WTC11 (cell line): ENCODE measurements around the gene BMP3. TPM values are rescaled to one million over a fixed set of nuclear protein-coding genes. Genes with fewer than 3 reads are reported as not detected.

Source experiments
- ATAC-seq: fragments of 200-7000 bp; cut with Tn5 transposase; 2 replicates; pipeline ENCODE4 v1.10.0; 2021; ENCODE audit warnings: mild to moderate bottlenecking, moderate library complexity
- CTCF ChIA-PET: fragments of 300-600 bp; sonication (Branson Sonifier 250); formaldehyde crosslinking; loops from one replicate; lab custom pipeline; 2021; ENCODE audit warnings: antibody characterized with exemption; lab: Charles Lee
- POLR2A ChIA-PET: fragments of 350-600 bp; sonication (Branson Sonifier 250); formaldehyde crosslinking; loops from one replicate; lab custom pipeline; 2021; ENCODE audit warnings: antibody characterized with exemption; lab: Charles Lee
- DNase-seq: peaks from one replicate; pipeline ENCODE4 v3.0.0; 2021; ENCODE audit warnings: low spot score
- H3K27ac Mint-ChIP-seq: 2 replicates; pipeline ENCODE4 v1.8.0; 2021; ENCODE audit warnings: mixed read lengths
- H3K27me3 Mint-ChIP-seq: 2 replicates; pipeline ENCODE4 v1.8.0; 2021; ENCODE audit warnings: low read depth, mild to moderate bottlenecking, moderate library complexity, mixed read lengths
- H3K36me3 Mint-ChIP-seq: 2 replicates; pipeline ENCODE4 v1.8.0; 2021; ENCODE audit warnings: mixed read lengths
- H3K4me1 Mint-ChIP-seq: 2 replicates; pipeline ENCODE4 v1.8.0; 2022; ENCODE audit warnings: mixed read lengths
- H3K4me3 Mint-ChIP-seq: 2 replicates; pipeline ENCODE4 v1.8.0; 2021; ENCODE audit warnings: mild to moderate bottlenecking, moderate library complexity, mixed read lengths
- H3K9me3 Mint-ChIP-seq: 2 replicates; pipeline ENCODE4 v1.8.0; 2021; ENCODE audit warnings: mixed read lengths
- ATF1 ChIP-seq: sonication (generic); formaldehyde crosslinking; IDR thresholded peaks from 2 replicates; pipeline ENCODE4 v1.8.1; 2023; ENCODE audit warnings: mild to moderate bottlenecking, moderate library complexity, missing genetic modification reagents
- CREM ChIP-seq: sonication (generic); formaldehyde crosslinking; IDR thresholded peaks from 2 replicates; pipeline ENCODE4 v1.8.1; 2022; ENCODE audit warnings: mild to moderate bottlenecking, missing genetic modification reagents, moderate library complexity
- ETV6 ChIP-seq: sonication (generic); formaldehyde crosslinking; IDR thresholded peaks from 2 replicates; pipeline ENCODE4 v1.8.1; 2022; ENCODE audit warnings: mild to moderate bottlenecking, missing genetic modification reagents
- FOXK1 ChIP-seq: sonication (generic); formaldehyde crosslinking; IDR thresholded peaks from 2 replicates; pipeline ENCODE4 v1.8.0; 2022; ENCODE audit warnings: mild to moderate bottlenecking, moderate library complexity, missing genetic modification reagents
- FOXP1 ChIP-seq: sonication (generic); formaldehyde crosslinking; IDR thresholded peaks from 2 replicates; pipeline ENCODE4 v1.8.0; 2022; ENCODE audit warnings: missing genetic modification reagents, mild to moderate bottlenecking, moderate library complexity, borderline replicate concordance
- JUN ChIP-seq: sonication (generic); formaldehyde crosslinking; IDR thresholded peaks from 2 replicates; pipeline ENCODE4 v1.8.0; 2023; ENCODE audit warnings: mild to moderate bottlenecking, missing genetic modification reagents
- MXD4 ChIP-seq: fragments of 250-450 bp; sonication (Bioruptor Pico); IDR thresholded peaks from 2 replicates; pipeline ENCODE4 v1.8.0; 2021; ENCODE audit warnings: mild to moderate bottlenecking, moderate library complexity, borderline replicate concordance
- MYBL2 ChIP-seq: sonication (generic); formaldehyde crosslinking; IDR thresholded peaks from 2 replicates; pipeline ENCODE4 v1.8.1; 2023; ENCODE audit warnings: mild to moderate bottlenecking, moderate library complexity, missing genetic modification reagents
- NR1H2 ChIP-seq: sonication (generic); formaldehyde crosslinking; IDR thresholded peaks from 2 replicates; pipeline ENCODE4 v1.9.0; 2021; ENCODE audit warnings: mild to moderate bottlenecking, moderate library complexity, missing genetic modification reagents
- NR3C1 ChIP-seq: sonication (generic); formaldehyde crosslinking; conservative IDR thresholded peaks from 2 replicates; pipeline ENCODE4 v1.8.1; 2023; ENCODE audit warnings: low read depth, mild to moderate bottlenecking, missing genetic modification reagents
- PRDM15 ChIP-seq: sonication (generic); formaldehyde crosslinking; IDR thresholded peaks from 2 replicates; pipeline ENCODE4 v1.8.0; 2022; ENCODE audit warnings: missing genetic modification reagents
- PREB ChIP-seq: sonication (generic); formaldehyde crosslinking; IDR thresholded peaks from 2 replicates; pipeline ENCODE4 v1.8.1; 2022; ENCODE audit warnings: mild to moderate bottlenecking, missing genetic modification reagents, moderate library complexity, borderline replicate concordance
- TEAD1 ChIP-seq: sonication (generic); formaldehyde crosslinking; IDR thresholded peaks from 2 replicates; pipeline ENCODE4 v1.8.0; 2022; ENCODE audit warnings: mild to moderate bottlenecking, missing genetic modification reagents
- TEAD4 ChIP-seq: sonication (generic); formaldehyde crosslinking; IDR thresholded peaks from 2 replicates; pipeline ENCODE4 v1.8.0; 2022; ENCODE audit warnings: mild to moderate bottlenecking, missing genetic modification reagents
- TP53 ChIP-seq: sonication (generic); formaldehyde crosslinking; IDR thresholded peaks from 2 replicates; pipeline ENCODE4 v1.8.1; 2023; ENCODE audit warnings: mild to moderate bottlenecking, missing genetic modification reagents
- USF1 ChIP-seq: sonication (generic); formaldehyde crosslinking; IDR thresholded peaks from 2 replicates; pipeline ENCODE4 v1.8.0; 2022; ENCODE audit warnings: mild to moderate bottlenecking, missing genetic modification reagents
- ZBTB21 ChIP-seq: sonication (generic); formaldehyde crosslinking; IDR thresholded peaks from 2 replicates; pipeline ENCODE4 v1.8.1; 2023; ENCODE audit warnings: mild to moderate bottlenecking, missing genetic modification reagents, borderline replicate concordance
- ZNF219 ChIP-seq: sonication (generic); formaldehyde crosslinking; IDR thresholded peaks from 2 replicates; pipeline ENCODE4 v1.8.0; 2023; ENCODE audit warnings: missing genetic modification reagents, mild to moderate bottlenecking, borderline replicate concordance
- ZNF396 ChIP-seq: fragments of 250-450 bp; sonication (Bioruptor Pico); IDR thresholded peaks from 2 replicates; pipeline ENCODE4 v1.8.0; 2021; ENCODE audit warnings: mild to moderate bottlenecking, moderate library complexity, borderline replicate concordance
- total RNA-seq: library from RNA; stranded (reverse); gene quantifications from 3 replicates; pipeline ENCODE4 v1.2.3, GENCODE V29; 2021
- TF ChIP-seq, protein P1 (sequence below): fragments of 250-450 bp; sonication (Bioruptor Pico); IDR thresholded peaks from 2 replicates; pipeline ENCODE4 v2.1.2; 2022; ENCODE audit warnings: mild to moderate bottlenecking, moderate library complexity
- TF ChIP-seq, protein P2 (sequence below): fragments of 250-450 bp; sonication (Bioruptor Pico); IDR thresholded peaks from 2 replicates; pipeline ENCODE4 v1.9.0; 2021; ENCODE audit warnings: mild to moderate bottlenecking
- TF ChIP-seq, protein P3 (sequence below): fragments of 250-450 bp; sonication (Bioruptor Pico); IDR thresholded peaks from 2 replicates; pipeline ENCODE4 v1.9.0; 2021; ENCODE audit warnings: moderate library complexity, mild to moderate bottlenecking, inconsistent platforms, borderline replicate concordance

BMP3 gene
- total RNA-seq, 1 experiment from 2014 or later, result 0.55 TPM

DNA sequence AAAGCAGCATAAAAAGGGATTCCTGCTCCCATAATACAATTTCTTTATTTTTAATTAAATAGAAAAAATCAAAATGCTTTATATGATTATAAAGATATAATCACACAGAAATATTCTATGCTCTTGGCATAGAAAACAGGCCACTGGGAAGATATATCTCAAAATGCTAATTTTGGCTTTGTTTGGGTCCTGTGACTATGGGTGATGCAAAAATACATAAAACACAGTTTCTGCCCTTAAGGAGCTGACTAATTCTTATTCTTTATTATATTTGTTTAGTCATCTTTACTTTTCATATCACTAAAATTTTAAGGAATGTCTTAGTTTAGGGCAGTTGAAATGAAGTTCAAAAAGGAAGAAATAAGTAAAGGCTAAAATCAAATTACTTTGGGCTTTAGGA lies 7.0 kb upstream of the BMP3 start:
- CTCF ChIA-PET, result no interaction called here
- H3K27me3 Mint-ChIP-seq, result peaks cover 10% of the 10 kb centered on the region
- no peak for DNase-seq
- no peak overlapping the region for H3K27ac Mint-ChIP-seq
- TF ChIP-seq ZBTB21, result no peak
- no peak for TF ChIP-seq TP53 (CRISPR knock-in tag)
- TF ChIP-seq MXD4 (CRISPR knock-in tag), result no peak
- TF ChIP-seq, protein P1, sequence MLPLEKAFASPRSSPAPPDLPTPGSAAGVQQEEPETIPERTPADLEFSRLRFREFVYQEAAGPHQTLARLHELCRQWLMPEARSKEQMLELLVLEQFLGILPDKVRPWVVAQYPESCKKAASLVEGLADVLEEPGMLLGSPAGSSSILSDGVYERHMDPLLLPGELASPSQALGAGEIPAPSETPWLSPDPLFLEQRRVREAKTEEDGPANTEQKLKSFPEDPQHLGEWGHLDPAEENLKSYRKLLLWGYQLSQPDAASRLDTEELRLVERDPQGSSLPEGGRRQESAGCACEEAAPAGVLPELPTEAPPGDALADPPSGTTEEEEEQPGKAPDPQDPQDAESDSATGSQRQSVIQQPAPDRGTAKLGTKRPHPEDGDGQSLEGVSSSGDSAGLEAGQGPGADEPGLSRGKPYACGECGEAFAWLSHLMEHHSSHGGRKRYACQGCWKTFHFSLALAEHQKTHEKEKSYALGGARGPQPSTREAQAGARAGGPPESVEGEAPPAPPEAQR, result no peak
- TF ChIP-seq, protein P2, sequence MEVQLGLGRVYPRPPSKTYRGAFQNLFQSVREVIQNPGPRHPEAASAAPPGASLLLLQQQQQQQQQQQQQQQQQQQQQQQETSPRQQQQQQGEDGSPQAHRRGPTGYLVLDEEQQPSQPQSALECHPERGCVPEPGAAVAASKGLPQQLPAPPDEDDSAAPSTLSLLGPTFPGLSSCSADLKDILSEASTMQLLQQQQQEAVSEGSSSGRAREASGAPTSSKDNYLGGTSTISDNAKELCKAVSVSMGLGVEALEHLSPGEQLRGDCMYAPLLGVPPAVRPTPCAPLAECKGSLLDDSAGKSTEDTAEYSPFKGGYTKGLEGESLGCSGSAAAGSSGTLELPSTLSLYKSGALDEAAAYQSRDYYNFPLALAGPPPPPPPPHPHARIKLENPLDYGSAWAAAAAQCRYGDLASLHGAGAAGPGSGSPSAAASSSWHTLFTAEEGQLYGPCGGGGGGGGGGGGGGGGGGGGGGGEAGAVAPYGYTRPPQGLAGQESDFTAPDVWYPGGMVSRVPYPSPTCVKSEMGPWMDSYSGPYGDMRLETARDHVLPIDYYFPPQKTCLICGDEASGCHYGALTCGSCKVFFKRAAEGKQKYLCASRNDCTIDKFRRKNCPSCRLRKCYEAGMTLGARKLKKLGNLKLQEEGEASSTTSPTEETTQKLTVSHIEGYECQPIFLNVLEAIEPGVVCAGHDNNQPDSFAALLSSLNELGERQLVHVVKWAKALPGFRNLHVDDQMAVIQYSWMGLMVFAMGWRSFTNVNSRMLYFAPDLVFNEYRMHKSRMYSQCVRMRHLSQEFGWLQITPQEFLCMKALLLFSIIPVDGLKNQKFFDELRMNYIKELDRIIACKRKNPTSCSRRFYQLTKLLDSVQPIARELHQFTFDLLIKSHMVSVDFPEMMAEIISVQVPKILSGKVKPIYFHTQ (CRISPR knock-in tag), result no peak
- no peak for TF ChIP-seq USF1 (CRISPR knock-in tag)
- no peak for TF ChIP-seq PREB (CRISPR knock-in tag)
- H3K4me3 Mint-ChIP-seq, result no peak overlapping the region
- no peak for ATAC-seq
- no peaks in the 10 kb centered on the region for H3K9me3 Mint-ChIP-seq
- H3K4me1 Mint-ChIP-seq, result peaks cover 14% of the 10 kb centered on the region
- H3K36me3 Mint-ChIP-seq, result no peaks in the 10 kb centered on the region
- POLR2A ChIA-PET, result no interaction called here

GRCh38 chr4:81030981-81031791 lies 678 bp downstream of the BMP3 start:
- DNase-seq, result peak; percentile 56
- peaks cover 67% of the 10 kb centered on the region for H3K27me3 Mint-ChIP-seq
- CTCF ChIA-PET, result interaction anchor here (0.8 to 5.9 kb wide), 12 partner anchors 8 to 829 kb away, joined by 3 to 33 read pairs (median 4); no protein-coding TSS in a partner anchor
- no peaks in the 10 kb centered on the region for H3K9me3 Mint-ChIP-seq
- ATAC-seq, result peak; percentile 61
- POLR2A ChIA-PET, result interaction anchor here (1.2 kb wide), 2 partner anchors 669 to 828 kb away, joined by 3 read pairs; no protein-coding TSS in a partner anchor
- H3K4me1 Mint-ChIP-seq, result peaks cover 35% of the 10 kb centered on the region
- H3K27ac Mint-ChIP-seq, result no peak overlapping the region
- H3K4me3 Mint-ChIP-seq, result peak overlapping the region; percentile 97
- no peaks in the 10 kb centered on the region for H3K36me3 Mint-ChIP-seq
- TF ChIP-seq NR3C1 (CRISPR knock-in tag) (no peak), ZNF219 (no peak), ETV6 (CRISPR knock-in tag) (0 out of 2 replicates have a peak, but pooled peaks have one; percentile 56), CREM (CRISPR knock-in tag) (0 out of 2 replicates have a peak, but pooled peaks have one; percentile 28), TEAD4 (CRISPR knock-in tag) (0 out of 2 replicates have a peak, but pooled peaks have one; percentile 17), MYBL2 (CRISPR knock-in tag) (no peak), MXD4 (CRISPR knock-in tag) (no peak), ZNF396 (CRISPR knock-in tag) (no peak), FOXP1 (peak; percentile 62; the same call in 1 of the 2 replicates), NR1H2 (no peak), TEAD1 (no peak), PRDM15 (0 out of 2 replicates have a peak, but pooled peaks have one; percentile 59), JUN (peak; percentile 23; the same call in 1 of the 2 replicates), ATF1 (CRISPR knock-in tag) (peak; percentile 78; the same call in 1 of the 2 replicates), FOXK1 (peak; percentile 10; the same call in 1 of the 2 replicates), ZBTB21 (no peak)
- TF ChIP-seq, protein P3, sequence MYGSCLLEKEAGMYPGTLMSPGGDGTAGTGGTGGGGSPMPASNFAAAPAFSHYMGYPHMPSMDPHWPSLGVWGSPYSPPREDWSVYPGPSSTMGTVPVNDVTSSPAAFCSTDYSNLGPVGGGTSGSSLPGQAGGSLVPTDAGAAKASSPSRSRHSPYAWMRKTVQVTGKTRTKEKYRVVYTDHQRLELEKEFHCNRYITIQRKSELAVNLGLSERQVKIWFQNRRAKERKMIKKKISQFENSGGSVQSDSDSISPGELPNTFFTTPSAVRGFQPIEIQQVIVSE (CRISPR knock-in tag), result no peak
